KG1 (cell line): ENCODE data around the gene IGFBP4.

ENCODE experiments used
- DNase-seq: peaks from one replicate; lab custom pipeline; 2025; lab: John Stamatoyannopoulos, UW

IGFBP4 gene

DNA sequence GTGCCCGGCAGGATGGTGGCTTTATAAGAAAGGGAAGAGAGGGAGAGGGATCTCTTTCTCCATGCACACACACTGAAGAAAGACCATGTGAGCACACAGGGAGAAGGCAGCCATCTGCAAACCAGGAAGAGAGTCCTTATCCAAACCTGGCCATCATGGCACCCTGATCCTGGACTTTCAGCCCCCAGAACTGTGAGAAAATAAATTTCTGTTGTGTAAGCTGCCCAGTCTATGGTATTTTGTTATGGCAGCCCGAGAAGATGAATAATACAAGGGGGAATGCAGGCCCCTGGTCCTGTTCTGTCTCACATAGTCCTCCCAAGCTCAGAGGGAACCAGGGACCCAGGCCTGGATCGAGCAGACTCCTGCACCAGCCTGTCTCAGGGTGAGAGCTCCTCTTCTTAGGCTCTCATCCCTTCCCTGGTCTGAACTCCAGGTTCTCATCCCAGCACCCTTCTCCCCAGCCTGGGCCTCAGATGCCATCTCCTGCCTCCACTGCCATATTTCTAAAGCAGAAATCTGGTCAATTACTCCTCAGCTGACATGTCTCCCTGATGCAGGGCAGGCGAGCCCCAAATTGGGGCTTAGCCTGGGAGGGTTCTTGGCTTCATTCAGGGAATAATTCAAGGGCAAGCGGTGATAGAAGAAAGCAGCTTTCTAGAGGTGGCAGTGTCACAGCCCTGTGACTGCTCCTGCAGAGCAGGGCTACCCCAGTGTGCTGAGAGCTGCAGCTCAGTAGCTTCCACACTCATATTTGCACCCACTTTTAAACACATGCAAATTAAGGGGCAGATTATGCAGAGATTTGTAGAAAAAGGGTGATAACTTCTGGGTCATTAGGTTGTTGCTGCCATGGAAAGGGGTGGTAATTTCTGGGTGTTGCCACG lies 28.8 kb downstream of the IGFBP4 start:
- no peak for DNase-seq

DNA sequence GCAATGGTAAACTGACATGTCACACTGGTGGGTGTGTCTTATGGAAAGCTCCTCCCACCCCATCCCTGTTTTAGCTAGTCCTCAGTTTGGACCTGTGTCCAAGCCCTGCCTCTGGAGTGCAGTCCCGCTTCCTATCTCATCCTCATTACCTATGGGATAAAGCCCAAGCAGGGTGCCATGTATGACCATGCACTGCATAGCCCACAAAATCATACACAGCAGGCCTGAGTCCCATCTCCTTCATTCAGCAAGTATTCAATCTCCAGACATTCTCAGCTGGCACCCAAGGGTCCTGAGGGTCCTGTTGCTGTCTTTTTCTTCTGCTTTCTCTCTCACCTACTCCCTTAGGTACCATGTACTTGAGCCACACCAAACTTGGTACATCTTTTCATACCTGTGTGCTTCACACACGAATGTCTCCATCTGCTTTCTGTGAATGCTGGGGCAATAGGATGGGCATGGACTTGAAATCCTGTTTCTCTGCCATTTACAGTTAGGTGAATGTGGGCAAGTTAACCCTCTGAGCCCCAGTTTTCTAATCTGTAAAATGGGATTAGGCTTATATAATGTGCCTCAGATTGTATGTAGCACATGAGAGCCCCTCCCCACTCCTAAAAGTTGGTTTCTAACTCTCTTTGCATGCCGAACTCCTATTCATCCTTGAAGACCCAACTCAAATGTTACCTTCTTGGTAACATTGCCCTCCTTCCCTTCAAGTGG lies 29.6 kb downstream of the IGFBP4 start:
- DNase-seq, result no peak

DNA sequence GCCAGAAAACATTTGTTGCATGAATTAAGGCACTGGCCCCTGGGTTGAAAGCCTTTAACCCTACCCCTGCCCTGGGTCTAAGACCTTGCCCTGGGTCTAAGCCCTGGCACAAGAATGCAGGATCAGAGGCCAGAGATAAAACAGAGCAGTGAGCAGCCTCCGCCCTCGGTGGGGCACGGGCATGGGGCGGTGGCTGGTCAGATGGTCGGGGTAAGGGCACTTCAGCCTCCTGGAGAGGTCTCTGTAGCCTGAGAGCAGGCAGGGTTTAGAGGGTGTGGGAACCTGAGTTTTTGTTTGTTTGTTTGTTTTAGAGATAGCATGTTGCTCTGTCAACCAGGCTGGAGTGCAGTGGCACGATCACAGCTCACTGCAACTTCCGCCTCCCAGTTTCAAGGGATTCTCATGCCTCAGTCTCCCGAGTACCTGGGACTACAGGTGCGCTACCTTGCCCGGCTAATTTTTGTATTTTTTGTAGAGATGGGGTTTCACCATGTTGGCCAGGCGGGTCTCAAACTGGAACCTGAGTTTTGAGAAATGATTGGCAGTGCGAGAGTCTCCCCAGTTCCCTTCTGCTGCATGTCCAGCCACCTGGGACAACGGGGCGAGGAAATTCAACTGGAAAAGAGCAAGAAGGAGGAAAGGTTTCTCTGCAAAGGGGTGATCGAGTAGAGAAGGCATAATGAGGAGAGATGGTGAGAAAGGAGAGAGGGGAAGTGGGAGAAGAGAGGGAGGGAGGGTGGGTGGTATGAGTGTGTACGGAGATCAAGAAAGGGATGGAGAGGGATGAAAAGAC lies 30.5 kb downstream of the IGFBP4 start:
- DNase-seq, result no peak

DNA sequence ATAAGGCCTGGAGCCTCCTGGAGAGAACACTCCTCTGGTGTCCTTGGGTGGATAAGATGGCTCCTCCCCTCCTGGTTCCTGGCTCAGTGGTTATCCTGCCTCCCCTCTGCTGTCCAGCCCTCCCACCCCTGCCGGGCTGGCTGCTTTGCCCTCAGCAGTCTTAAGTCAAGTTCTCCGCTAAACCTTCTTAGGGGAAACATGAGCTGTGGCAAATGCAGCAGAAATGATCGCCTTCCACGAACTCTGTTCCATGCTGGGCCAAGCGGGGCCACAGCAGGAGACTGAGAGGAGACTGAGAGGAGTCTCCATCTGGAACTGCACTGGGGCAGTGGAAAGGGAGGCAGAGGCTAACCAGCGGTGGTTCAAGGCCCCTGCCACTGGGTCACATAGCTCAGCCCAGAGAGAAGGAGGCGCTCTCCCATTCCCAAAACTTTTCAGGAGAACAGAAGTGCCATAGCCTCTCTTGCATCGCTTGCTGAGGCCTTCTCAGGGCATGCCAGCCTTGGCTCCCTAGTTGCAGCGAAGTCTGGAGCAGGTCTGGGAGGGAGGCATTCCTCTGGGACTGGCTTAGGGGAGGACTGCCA lies 31.3 kb downstream of the IGFBP4 start:
- no peak for DNase-seq

DNA sequence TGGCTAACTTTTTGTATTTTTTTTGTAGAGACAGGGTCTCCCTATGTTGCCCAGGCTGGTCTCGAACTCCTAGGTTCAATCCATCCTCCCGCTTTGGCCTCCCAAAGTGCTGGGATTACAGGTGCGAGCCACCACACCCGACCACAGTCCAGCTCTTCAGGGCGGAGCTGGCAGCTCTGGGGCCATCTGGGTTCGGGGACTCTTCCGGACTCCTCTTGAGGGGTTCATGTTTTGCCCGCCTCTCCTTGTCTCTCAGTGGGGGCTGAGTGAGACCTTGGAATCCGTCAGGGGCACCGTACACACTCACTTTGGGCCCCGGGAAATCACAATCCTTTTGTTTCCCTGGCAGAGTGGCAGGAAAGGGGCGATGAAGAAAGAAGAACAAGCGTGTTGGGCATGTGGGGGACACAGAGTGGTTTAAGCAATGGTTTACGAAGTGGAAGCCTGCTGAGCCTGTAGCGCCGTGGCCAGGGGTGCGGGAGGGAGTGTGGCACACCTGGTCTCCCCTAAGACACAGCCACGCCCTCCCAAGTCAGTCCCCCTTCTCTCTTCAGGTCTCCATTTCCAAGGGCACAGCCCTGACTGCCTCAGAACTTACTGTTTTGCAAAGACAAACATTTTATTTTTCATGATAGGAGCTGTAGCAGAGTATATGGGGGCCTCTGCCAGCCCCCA lies 32.1 kb downstream of the IGFBP4 start:
- no peak for DNase-seq

DNA sequence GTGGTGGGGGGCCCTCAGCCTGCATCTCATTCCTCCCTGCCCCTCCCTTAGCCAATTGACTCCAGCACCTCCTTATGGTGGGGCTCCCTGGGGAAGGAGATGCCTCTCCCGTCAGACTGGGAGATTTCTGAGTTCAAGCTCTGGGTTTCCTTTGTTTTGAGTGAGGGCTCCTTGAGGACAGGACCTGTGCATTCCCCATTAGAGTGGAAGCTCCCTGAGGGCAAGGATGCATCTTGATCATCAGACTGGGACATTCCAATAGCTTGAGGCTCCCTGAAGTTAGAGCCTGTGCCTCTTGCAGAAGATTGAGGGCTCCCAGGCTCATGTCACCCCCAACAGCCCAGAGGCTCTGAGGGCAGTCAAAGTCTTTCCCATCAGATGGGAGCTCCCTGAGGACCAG lies 34.5 kb downstream of the IGFBP4 start:
- DNase-seq, result no peak

DNA sequence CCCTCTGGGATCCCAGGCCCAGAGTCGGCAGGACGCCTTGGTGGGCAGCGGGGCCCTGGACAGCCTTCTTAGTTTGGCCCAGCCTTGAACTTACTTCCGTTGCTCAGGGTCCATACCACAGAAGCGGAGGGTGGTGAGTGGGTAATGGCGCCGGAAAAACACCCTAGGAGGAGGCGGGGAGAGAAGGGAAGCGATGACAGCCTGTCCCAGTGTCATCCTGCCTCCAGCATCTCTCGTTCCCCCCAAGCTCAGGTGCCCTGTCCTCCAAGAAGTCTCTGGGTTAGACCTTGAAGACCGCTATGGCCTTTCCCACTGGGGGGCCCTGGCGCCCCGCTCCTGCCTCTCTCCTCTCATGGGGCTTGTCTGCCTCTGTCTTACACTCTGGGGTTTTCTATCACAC lies 35.2 kb downstream of the IGFBP4 start:
- no peak for DNase-seq

DNA sequence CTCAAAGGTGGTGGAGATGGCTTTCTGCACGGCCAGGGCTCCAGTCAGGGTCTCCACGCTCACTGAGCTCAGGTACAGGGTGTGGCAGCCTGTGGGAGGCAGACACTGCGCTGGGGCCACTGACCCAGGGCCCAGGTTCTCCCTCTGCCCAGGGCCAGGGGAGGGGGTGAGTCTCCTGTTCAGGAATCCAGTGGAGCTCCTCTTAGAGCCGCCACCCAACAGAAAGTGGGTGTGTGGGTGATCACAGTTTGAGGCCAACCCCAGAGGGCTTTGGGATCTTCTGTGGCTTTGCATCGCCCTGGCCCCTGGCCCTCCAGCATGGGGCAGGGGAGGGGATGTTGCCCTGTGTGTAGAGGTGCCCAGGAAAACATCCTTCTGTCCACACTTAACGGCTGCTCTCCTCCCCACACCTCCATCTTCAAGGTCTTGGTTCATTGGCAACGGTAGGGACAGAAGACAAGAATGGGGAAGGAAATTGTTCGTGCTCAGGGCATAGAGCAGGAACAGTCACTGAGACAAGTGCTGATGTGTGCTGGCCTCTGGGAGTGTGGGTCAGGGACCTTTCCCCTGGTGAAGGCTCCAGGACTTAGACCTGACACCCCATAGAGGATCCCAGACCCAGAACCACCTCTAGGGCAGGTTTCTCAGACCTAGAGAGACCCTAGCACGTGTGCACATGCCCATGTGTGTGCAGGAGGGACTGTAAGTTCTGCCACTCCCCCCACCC lies 36.7 kb downstream of the IGFBP4 start:
- no peak for DNase-seq

DNA sequence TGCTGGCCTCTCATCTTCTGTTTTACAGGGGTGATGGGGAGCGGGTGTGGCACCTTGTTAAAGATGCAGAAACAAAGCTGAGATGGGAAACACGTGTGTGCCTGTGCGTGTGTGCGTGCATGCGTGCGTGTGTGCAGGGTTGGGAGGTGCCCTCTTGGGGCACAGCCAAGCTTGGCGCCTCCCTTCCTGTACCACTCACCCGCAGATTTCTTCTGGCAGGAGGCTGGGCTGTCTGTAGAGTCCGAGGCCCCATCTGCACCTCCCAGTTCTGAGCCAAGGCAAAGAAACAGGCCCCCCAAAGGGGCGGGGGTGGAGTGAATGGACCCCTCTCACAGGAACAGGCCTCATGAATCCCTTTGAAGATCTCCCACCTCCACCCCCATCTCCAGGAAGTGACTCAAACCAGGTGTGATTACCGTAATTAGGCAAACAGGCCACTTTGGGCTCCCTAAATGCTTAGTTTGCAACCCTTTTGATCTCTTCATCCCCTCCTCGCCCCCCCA lies 37.3 kb downstream of the IGFBP4 start:
- no peak for DNase-seq

DNA sequence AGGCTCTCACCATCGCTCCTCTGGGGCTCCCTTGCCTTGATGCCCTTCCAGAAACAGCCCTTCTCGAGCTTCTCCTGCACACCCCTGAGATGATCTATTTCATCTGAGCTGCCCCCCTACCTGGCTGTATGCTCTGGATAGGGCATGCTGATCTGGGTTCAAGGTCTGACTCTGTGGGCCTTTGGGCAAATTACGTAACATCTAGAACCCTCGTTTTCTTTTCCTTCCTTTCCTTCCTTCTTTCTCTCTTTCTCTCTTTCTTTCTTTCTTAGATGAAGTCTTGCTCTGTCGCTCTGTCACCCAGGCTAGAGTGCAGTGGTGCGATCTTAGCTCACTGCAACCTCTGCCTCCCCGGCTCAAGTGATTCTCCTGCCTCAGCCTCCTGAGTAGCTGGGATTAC lies 37.9 kb downstream of the IGFBP4 start:
- DNase-seq, result no peak

DNA sequence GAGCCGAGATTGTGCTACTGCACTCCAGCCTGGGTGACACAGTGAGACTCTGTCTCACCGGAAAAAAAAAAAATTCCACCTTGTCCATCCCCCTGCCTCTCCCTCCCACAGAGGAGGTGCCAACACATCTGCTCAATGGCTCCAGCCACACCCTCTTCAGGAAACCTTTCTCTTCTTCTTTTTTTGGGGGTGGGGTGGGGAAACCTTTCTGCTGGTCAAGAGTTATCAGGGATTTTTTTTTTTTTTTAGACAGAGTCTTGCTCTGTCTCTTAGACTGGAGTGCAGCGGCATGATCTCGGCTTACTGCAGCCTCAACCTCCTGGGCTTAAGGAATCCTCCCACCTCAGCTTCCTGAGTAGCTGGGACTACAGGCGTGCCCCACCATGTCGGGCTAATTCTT lies 39.5 kb downstream of the IGFBP4 start:
- no peak for DNase-seq

DNA sequence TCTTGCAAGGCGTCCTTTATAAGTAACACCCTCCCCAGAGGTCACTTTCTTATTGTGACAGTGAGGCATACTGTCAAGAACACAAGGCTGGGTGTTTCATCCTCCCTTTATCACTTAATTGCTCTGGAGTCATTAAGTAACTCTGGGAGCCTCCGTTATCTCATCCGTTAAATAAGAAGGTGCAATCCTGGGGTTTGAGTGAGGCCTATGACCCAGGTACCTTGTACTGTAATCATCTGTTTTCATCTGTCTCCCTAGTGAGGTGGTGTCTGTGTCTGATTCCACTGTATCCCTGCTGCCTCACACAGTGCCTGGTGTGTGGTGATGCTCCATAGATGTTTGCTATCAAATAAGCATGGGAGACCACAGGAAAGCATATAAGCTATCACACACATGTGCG lies 40.4 kb downstream of the IGFBP4 start:
- DNase-seq, result no peak

DNA sequence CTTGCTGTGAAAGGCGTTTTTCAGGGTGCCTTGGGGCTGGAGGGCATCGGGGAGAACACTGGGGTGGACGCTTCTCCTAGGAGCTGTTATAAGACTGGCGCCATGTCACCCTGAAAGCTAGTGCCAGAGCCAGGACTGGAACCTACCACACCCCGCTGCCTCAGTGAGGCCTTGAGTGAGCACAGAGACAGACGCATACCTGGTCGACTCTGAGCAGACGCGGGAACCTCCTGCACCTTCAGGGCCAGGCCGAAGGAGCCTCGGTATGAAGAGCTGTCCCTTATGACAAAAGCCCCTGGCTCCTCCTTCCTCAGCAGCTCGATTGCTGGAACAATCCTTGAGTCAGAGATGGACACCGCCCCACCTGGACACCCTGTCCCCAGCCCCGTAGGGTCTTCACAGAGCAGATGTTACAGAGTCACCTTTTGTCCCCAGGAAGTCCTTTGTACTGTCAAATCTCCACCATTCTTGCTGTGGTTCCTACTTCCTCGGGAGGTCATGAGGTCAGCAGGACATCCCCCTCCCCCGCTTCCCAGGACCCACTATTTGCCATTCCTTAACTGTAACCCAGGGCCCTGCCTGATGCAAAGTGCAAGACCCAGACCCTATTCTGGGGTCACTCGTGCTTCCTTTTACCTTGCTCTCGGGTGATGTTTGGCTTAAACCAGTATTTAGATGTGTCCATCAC lies 41.2 kb downstream of the IGFBP4 start:
- DNase-seq, result no peak

DNA sequence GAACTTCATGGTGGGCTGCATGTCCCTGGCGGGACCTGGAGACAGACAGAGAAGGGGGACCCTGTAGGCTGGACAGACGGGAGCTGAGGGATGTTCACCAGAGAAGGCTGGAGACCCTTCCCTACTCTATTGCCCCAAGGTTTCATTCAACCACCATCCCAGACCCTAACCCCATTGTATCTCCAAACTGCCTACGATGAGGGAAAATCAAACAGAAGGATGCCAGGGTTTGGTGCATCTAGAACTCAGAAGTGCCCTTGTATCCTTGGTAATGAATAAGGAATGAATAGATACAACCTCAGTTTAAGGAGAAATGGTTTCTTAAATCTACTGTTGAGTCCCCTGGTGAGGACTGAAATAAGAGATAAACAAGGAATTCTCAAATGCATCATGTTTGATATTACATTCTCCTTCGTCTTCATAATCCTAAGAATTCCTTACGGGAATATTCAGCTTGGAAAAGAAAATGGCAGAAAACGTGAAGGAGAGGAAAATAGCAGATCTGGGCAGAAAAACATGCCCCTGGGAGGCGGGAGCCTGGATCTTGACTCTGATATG lies 41.8 kb downstream of the IGFBP4 start:
- DNase-seq, result no peak

DNA sequence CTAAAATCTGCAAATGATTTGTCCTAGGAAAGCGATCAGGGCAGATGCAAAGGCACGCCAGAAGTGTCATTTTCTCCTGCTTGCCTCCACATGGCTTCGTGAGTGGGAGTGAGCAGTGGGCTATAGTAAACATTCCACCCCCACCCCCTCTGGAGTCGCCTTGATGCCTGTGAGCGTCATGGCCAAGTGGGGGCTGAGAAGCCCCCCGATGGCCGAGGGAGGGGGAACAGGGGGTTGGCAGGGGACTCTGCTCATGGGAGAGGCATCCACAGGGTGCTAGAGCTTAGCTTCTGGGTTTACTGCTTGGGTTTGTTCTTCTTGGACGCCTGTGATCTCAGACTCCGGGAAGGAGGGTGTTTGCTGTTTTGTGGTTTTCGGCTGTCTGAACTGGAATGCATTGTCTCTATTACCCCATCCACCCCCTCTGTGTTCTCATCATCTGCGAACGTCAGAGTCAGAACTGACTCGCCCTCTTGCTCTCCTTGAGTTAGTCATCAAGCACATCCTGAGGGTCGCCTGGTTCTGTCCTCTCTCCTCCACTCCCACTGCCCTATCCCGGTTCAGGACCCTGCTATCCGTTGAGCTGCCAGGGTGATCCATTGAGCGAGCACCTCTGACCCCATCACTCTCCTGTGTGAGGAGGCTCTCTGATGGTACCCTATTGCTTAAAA lies 42.7 kb downstream of the IGFBP4 start:
- no peak for DNase-seq

DNA sequence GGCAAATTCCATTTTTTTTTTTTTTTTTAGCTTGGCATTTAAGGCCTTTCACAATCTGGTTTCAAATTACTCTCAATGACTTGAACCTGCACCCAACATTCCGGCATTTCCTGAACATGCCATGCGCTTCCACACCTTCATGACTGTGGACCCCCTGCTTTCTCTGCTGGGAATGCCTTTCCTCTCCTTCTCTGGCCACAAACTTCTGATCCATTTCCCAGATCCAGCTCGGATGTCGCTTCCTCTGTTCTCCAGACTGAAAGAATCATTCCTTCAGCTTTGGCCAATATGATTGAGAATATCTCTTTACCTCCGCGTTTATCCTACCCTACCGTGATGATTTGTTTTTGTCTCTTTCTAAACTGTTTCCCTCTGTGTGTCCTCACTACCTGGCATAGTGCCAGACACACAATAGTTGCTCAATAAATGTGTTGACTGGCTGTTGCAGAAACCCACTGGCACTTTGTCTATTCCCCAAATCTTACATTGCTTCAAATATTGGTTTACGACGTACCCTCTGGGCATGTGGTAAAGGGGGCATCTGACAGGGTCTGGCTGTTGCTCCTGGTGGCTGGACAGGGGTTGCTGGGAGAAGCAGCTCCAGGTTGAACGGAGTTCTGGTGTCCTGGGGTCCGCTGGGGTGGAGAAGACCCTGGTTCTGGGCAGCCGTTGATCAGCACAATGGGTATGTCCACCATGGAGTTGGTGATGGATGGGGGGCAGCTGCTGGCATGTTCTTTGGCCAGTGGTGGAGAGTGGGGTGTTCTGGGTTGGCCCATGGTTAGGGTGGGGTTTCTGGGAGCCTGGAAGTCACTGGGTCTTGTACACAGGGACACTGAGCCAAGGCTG lies 43.5 kb downstream of the IGFBP4 start:
- no peak for DNase-seq

DNA sequence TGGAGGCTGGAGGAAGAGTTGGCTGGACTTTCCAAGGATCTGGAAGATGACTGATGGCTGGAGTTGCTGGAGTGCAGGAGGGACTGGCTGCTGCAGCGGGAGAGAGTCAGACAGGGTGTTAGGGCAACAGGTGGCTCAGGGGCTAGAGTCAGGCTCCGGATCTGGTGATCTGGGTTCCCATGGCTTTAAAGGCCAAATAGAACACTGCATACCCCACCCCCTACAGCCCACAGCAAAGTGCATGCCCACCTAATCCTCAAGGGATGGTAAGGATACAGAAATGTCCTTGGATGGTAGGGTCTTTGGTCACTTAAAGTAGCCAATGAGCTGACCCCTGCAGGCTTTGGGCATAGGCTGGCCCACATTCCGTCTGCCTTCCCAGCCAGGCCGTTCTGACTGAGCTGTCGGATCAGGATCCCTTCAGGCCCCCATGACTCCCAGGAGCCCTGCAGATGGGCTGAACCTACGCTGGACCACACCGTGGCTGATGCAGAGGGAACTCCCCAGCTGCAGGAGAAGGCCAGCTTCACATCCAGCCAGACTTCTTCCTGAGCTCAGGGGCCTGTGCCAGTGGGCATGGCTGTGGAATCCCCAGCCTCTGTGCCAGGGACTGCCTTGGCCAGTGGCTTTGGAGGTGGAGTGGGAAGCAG lies 44.2 kb downstream of the IGFBP4 start:
- no peak for DNase-seq

DNA sequence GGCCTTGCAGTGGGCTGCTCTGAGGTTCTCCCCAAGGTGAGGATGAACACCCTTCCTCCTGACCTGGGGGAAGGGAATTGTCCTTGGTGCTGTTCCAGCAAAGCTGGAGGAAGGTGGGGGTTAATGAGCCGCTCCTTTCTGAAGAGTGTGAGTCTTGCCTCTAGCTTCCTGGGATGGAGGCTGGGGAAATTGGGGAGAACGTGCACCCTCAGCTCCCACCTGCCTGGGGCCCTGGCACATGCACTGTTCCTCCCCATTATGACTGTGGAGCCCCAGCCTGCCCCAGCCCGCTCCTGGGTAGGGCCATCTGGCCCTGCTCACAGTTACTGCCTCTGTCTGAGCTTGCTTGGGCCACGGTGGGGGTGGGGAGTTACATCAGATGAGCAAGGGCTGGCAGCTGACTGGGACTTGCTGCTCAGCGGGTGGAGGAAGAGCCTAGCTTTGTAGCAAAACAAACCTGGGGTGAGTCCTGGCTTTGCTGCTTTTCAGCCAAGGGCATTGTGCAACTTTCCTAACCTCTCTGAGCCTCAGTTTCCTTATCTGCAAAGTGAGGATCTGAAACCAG lies 47.1 kb downstream of the IGFBP4 start:
- DNase-seq, result no peak
